GM11168 (cell line): Measurements from ENCODE around the gene FAM25A.

Experiments
- in situ Hi-C: fragments of 300-500 bp; cut with MboI; formaldehyde crosslinking; loops from one replicate; pipeline ENCODE4 v1.12.0; 2022; ENCODE audit warnings: low sequenced_read_pairs; ENCODE audit not compliant: unreplicated experiment

FAM25A gene

DNA sequence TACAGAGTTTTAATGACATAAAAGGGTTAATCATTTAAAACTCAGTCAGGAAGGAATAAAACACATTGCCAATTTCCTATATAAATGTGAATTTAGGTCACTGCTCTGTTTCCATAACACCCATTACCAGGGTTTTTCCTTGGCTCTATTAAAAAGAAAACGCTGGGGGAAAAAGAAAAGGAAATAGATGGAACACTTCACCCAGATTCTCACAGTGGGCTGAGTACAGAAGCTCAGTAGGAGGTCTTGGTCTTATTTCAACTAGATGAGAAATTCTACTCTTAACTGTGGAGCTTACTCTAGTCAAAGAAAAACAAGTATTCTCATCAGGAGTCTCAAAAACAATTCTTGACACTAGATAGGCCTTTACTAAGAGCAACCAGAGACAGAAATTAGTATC is 38.1 kb downstream of the FAM25A start:
- in situ Hi-C loops, result no loop called here

DNA sequence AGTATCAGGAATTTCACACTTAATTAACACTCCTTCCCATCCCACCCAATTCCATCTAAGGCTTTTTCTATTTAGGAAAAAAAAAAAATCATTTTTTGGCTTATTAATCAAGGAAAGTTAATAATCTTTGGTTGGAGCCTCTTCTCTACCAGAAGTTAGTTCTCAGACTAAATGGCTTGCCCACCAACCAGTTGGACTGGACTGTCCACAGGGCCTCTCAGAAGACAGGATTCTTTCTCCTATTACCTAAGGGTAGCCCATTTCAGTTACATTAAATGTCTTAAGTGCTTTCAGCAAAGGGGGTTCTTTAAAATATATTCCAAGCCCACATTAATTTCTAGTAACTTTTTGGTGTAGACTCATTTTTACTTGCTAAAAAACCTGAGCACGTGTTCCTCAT is 39.3 kb downstream of the FAM25A start:
- in situ Hi-C loops, result no loop called here

DNA sequence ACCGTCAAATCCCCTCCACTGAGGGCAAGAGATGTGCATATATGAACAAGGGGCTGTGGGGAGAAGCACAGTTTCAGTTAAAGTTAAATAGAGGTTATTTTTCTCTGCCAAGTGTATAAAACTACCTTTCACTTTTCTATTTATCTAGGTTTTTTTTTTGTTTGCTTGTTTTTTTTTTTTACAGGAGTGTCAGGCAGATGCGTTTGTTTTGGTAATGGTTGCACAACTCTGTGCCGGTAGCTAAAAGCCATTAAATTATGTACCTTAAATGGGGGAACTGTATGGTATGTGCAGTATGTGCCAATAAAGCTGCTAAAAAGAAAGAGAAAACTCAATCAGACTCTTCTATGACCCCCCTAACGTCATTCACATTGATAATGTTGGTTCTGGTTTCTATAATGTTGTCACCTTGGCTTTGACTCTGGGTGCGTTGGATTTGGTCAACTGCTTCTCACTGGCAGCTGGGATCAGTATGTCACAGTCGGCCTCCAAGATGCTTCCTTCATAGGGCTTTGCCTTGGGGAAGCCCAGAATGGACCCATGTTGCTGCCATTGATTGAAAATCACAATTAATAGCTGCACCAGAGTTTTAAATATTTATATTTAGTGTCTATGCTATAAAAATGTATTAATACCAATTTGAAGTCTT is 40.3 kb downstream of the FAM25A start:
- in situ Hi-C loops, result no loop called here

DNA sequence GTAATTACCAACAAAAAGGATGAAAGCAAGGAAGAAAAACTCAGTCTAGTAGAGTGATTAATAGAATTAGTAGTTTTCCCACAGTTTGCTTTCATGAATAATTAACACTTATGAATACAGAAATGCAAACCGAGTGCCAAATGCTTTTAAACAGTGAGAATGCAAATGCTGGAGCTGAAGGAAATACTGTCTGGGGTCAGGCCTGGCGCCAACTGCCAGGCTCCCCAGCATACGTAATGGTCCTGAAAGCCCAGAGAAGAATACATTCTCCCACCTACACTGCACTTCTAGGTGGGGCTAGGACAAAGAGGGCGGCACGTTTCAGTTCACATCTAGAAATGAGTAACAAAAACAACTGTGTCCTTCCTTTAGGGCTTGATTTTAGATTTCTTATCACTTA is 44.6 kb downstream of the FAM25A start:
- in situ Hi-C loops, result no loop called here

DNA sequence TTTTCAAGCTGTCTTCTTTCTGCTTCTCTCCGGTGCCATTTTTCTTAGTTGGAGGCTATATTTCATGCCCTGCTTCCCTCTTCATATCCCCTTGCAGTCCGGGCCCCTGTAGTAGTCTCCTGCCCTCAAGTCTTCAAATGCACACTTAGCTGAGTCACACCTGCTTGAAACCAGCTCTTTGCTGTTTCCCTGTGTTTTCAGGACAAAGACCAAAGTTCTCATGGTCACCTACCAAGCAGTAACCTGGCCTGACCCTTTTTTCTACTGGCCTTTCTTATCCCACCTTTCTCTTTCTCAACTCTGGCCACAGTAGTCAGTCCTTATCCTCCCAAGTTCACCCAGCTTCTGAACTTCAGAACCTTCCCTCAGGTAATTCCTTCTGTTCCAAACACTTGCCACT is 46.1 kb downstream of the FAM25A start:
- in situ Hi-C loops, result no loop called here

DNA sequence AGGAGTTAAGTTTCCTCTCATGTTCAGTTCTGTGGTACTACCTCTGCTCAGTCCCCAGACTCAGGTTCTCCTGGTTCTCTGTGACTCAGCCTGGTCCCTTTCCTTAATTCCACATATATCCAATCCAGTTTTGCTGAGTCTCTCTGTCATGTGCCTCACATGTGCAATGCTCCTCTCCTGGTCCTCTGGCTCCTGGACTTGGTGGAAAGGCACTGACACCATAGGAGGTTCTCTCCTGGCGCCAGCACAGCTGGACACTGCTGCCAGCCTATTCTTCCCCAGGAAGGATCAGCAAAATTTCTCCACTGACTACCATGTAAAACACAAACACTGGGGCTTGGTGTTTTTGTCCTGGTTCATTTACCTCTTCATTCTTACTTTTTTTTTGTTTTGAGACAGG is 46.8 kb downstream of the FAM25A start:
- in situ Hi-C loops, result no loop called here

DNA sequence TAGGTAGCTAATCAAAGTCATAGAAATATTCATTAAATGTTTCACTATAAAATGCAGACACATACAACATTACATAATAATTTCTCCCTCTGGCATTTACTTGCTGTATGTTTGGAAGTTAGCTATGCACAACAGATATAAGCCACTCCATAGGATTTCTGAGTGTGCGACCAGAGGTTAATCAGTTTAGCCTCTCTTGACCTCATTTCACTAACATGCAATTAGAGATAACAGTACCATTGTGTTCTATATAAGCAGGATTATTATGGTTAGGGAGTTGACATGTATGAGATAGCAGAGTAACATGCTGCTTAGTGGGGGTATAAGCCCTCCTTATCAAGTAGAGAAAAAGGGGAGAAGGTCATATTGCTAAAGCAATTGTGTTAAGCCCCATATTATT is 48.2 kb downstream of the FAM25A start:
- in situ Hi-C loops, result no loop called here

DNA sequence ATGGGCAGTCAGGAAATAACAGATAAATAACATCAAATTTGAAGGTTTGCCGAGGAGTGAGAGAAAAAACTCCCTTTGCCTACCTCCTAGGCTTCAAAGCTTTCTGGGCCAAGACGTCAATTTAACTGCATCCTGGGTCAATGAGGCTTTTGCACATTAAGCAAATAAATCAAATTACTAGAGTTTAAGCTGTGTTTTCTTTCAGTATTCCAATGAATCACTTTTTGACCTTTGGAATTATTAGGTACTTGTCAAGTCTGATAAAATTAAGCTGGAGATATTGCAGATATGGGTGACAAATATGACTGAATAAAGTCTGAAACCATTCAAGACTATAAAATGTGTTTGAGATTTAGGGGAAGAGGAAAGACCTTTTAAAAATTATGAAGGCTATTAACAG is 52.4 kb downstream of the FAM25A start:
- in situ Hi-C loops, result no loop called here
